Medulla oblongata (tissue), 1 donor: ENCODE results near the gene HPCAL1.

ENCODE experiments used
- DNase-seq: peaks from one replicate; pipeline ENCODE4 v3.0.0-alpha.2; 2015; ENCODE audit errors: extremely low spot score

Gene HPCAL1

DNA sequence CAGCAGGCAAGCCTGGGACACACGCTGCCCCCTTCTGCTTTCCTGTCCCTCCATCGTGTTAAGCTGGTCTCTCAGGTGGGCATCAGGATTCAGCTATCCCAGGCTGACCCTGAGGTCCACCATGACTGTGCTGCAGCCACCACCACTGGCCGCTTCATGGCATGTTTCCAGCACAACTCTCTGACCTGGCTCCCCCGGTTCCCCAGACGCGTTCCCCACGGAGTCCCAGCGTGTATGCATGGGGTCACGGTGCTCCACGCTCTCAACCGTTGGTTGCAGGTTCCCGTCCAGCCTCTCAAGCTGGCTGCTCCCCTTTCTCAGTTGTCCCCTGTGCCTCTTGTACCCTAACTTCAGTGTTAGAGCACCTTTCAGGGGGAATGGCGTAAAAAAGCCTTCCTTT lies 20.3 kb downstream of the HPCAL1 start:
- no peak for DNase-seq

DNA sequence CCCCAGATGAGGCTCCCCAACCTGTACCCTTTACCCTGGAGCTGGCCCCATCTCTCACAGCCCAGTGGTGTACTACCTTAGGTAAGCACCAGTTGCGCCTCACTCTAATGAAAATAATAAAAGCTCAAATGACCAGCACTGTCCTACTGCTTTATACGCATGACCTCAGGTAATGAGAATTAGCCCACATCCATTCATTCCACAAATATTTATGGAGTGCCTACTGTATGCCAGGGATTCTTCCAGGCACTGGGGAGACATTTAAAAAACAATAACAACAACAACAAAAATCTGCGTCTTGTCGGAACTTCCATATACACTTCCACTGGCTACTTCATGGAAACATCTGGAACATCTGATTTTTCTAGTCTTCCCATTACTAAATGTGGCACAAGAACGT lies 20.8 kb downstream of the HPCAL1 start:
- no peak for DNase-seq

DNA sequence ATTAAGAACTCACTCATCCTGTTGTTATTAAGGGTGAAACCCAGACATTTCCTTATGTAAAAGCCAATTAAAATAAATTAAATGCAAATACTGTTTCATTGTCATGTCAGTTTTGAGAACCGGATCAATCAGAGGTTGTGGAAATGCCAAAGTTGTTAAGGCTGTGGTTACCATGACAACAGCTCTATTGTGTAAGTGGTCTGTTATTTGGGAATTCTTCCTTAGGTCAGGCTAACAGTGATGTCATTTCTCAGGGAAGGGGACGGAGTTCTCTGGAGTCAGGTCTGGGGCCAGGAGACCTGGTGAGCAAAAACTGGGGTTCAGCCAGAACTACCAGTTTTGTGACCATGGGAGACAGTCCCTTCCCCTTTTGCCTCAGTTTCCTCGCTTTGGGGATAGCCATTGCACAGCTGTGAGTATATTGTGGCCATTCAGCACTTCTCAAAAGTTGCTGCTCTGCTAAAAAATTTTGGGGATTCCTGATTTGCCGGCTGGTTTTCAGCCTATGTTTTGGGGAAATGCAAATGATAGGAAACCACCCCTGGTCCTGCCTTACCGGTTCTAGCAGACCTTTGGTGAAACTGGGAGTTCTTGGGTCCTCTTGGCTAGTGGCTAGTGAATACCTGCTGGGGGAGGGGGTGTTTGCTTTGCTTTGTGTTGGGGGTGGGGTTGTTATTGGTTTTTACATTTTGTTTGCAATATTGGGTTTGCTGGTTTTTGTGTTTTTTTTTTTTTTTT lies 21.6 kb downstream of the HPCAL1 start:
- DNase-seq: no peak

DNA sequence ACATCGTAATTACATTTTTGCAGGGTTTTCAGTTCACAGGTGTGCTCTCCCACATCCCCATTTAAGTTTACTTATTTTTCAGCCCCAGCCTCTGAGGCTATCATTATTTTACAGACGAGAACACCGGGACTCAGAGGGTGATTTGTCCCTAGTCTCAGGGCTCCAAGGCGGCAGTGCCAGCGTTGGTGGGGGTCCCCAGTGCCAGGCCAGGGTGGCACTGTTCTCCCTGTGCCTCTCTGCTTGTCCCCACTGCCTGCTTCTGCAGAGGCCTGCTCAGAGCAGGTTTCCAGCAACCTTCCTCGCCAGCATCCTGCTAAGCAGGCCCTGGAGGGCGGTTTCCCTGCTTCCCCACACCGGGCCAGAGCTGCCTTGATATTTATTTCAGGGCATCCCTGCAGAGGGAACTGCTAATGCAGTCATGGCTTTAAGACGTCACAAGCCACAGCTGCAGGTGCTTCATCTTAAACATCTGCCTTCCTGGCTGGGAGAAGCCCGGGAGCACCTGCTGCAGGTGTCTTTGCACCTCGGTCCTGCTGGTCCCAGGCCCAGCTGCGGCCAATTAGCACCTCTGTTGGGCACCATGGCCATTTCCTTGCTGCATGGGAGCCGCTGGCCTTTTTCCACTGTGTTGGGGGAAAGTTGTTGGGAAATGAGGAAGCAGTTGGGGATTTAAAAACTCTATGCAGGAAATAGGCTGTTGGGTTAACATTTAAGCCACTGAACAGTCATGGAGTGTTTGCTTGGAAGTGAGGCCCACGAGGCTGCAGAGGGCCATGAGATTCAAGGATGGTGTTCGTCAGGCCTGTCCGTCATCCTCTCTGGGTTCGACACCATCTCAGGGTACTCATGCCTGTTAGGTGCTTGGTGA lies 22.8 kb downstream of the HPCAL1 start:
- DNase-seq: no peak

DNA sequence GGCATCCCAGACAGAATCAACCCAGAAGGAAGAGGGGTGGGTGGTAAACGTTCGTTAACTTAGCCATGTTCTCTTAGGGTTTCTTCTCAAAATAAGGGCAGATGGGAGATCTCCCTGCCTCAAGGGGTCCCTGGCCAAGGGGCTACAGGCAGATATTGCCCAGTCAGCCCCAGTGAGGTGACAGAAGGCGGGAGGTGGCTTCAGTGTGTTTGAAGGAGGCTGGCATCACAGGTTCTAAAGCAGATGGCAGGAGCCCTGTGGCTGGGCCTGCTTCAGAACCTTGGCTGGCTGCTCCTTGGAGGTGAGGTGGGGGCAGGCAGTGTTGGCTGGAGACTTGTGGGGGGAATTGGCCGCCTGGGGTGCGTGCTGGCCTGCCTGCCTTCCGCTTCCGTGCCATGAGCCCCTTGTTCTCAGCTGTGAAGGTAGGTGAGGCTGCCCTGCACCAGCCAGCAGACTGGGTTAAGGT lies 23.5 kb downstream of the HPCAL1 start:
- no peak for DNase-seq

DNA sequence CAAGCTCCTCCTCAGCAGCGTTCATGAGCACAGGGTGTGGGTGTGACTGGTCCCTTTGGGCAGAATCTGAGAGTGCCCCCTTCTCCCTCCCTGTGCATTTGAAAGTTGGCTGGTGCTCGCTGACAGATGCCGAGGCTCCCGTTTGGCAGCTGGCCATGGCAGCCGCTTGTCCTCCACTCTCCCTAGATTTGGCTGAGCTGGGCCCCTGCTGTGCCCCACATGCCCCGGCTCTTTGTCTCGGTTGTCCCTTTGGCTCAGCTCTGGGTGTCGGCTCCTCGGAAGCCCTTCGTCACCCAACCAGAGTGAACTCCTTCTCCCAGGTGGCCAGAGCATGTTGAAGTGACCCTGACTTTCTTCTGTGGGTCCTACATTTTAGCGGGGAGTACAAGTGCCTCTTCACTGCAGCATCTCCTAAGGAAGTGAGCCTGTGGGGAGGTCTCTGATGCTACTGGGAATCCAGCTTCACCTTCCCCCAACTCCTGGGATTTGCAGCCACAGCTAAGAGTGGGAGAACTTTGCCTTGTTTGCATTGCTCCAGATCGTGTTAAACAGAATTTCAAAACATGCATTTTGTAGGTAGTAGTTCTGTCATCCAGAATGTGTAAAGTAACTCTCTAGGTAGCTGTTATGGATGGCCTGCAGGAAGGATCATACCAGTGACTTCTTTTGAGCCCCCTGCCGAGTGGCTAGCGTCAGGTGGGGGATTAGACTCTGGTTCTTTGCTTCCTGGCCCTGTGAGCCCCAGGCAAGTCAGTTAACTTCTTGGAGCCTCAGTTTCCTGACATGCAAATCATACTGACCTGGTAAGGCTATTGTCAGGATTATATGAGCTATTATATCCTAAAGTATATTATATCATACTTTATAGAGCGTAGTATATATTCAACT lies 24.2 kb downstream of the HPCAL1 start:
- no peak for DNase-seq

DNA sequence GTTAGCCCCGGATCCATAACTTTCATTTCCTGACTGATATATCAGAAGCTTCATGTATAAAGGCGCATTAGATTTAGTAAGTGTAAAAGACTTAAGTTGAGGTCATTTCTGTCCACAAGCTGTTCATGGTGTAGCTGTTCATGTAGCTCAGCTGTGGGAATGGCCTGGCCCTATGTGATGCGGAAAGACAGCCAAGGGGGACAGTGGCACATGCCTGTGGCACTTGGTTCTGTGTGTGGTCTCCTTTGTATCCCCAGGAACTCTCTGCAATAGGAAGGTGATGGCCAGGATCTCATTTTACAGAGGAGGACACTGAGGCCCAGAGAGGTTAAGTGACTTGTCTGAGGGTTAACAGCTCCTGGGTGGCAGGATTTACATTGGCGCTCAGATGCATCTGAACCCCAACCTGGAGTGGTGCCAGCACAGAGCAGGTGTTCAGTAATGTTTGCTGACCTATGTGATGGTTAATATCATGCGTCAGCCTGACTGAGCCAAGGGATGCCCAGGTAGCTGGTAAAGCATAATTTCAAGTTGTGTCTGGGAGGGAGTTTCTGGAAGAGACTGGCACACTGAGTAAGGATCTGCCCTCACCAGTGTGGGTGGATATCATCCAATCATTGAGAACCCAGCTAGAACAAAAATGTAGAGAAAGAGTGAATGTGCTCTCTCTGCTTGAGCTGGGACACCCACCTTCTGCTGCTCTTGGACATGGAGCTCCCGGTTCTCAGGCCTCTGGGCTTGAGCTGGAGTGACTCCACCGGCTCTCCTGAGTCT lies 25.4 kb downstream of the HPCAL1 start:
- DNase-seq: no peak

DNA sequence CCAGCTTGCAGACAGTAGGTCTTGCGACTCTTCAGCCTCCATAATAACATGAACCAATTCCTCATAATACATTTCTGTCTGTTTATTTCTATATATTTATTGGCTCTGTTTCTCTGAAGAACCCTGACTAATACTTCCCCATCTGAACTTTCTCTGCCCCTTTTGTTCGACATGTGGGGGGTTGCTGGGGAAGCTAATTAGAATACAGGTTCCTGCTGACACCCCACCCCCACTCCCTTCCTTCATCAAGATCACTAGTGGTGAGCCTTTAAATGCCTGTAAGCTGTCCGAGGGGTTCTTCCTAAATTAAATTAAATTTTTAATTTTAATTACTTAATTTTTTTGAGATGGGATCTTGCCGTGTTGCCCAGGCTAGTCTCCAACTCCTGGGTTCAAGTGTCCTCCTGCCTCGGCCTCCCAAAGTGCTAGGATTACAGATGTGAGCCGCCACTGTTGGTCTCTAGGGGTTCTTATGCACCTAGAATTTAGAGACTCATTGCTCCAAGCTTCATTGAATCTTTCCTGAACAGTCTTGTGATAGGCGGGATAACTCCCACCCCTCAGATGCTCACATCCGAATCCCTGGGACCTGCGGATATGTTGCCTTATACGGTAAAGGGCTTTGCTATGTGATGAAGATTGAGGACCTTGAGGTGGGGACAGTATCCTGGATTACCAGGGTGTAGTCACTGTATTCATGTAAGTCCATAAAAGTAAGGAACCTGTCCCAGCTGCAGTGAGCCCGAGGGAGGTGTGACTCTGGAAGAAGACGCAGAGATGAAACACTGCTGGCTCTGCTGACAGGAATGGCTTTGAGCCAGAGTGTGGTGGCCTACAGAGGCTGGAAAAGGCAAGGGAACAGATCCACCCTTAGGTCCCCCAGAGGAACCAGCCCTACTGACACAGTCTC lies 26.2 kb downstream of the HPCAL1 start:
- no peak for DNase-seq

DNA sequence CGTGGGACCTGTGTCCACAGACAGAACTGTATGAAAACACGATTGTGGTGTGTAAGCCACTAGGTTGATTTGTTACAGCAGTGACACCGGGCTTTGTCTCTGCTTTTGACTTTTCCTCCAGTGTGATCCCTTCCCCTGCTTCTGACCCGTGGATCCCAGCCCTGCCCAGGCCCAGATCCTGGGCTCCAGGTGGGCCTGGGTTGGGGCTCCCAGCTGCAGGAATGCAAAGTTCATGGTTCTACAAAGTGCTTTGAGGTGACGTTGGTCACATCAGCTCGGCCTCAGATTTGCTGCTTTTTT lies 26.8 kb downstream of the HPCAL1 start:
- no peak for DNase-seq

DNA sequence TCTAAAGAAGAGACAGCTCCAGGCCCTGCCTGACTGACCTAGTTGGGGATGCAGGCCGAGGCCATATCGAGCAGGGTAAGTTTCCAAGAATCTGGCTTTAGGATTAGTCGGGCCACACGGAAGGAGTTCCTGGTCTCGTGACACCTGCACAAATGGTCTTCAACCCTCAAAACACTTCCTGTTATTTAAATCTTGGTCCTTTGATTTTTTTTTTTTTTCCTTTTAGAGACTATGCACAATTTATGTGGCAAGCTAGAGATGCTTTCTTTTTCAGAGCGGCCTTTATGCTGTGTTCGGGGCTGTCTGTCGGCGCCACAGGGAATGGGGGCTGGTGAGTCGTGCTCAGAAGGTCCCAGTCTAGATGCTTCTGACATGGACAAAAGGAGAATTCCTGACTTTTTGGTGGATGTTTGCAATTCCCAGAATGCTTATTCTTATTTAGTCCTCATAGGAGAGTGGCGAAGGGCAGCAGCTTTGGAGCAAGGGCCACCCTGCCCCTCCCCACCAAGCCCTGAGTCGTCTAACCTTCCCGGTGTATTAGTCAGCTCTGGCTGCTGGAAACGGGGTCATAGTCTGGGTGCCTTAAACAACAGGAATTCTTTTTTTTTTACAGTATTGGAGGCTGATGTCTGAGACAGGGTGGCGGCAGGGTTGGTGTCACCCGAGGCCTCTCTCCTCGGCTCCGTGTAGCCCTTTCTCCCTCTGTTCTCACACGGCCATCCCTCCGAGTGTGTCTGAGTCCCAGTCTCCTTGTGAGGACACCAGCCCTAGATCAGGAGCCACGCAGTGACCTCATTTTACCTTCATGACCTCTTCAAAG lies 27.4 kb downstream of the HPCAL1 start:
- DNase-seq: no peak

DNA sequence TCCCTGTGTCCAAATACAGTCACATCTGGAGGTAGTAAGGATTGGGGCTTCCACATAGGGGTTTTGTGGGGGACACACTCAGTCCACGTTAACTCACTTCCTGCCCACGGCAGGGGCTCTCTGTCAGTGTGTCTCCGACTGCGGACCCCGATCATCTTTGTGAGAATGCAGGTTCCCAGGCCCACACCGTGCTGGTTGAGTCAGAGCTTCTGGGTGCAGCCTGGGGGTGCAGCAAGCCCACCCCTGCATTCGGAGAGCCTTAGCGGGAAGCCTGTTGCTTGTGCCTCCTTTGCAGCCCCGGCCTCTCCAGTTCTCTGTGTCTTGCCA lies 28.0 kb downstream of the HPCAL1 start:
- no peak for DNase-seq

DNA sequence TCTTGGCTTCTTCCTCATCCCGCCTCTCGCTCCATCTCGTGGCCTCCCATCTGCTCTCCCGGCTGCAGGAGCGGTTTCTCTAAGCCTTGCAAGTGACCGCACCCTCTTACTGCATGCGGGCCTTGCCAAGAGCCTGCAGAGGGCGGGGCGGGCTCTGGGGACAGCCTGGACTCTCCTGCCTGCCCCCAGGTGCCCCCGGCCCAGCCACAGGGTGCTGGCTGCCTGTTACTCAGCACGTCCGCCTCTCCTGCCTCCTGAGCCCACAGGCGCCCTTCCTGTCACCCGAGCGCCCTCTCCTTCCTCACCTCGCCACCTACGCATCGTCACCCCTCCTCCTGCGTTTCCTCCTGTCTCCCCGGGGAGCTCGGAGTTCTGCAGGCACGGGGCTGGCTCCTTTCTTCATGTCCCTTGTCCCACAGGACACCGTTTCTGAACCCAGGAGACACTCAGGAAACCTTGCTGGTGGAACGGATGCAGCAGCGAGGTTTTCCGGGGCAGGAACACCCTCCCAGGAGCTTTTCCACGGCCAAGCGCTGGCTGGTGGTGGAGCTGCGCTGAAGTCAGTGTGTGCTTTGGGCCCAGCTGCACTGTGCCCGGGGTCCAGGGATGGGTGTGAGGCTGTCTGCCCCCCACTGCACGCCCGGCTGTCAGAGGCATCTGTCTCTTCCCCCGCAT lies 28.5 kb downstream of the HPCAL1 start:
- no peak for DNase-seq

DNA sequence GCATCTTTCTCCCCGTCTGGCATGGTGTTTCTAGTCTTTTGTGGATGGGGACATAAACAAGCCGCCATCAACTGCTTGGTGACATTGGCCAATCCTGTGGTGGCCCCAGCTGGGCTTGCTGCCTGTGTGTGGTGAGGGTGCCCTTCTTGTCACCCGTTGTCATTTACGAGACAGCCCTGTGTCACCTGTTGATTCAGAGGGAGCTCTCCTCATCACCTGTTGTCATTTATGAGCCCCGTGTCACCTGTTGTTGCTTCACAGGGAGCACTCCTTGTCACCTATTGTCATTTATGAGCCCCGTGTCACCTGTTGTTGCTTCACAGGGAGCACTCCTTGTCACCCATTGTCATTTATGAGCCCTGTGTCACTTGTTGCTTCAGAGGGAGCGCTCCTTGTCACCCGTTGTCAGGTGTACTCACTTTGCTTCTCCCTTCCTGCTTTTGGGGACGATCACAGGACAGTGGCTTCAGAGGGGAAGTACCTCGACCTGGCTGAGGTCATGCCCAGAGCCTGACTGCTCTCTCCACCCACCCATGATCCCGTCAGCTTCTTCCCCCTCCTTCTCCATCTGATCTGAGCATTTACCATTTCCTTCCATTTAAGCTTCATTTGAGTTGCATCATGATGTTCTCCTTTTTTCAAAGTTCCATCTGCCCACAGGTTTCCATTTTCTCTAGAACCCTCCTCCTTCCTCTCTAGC lies 29.1 kb downstream of the HPCAL1 start:
- DNase-seq: peak; percentile 62

DNA sequence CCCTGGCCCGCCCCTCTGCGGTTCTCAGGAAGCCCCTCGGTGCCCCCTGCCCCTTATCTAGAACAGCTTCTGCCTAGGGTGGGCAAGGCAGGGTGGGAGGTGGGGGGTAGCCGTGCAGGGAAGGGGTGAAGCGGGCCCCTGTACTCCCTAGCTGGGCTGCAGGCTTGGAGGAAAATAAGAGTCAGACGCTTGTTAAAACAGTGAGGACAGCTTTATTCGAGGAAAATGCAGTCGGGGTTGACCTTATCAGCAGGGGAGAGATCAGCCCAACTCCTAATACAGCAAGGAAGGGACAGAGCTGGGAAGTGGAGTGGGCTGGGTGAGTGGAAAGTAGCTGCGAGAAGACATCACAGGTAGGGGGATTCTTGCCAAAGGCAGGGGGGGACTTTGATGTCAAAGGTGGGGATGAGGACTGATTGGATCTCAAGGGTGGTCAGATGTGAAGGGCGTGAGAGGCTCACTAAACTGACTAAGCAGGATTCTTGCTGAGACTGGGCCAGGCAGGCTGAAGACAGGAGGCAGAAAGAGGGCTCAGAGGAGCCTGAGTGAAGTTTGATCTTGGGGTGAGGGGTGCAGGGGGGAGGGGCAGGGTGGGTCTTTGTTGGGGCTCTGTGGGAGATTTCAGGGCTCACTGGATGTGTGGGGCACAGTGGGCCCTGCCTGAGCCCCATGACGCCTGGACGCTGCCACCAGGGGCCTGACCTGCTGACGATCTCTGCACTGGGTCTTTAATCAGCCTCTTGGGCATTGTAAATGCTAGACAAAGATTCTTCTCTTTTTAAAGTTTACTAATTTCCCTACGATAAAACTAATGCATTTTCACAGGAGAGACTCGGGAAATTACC lies 29.9 kb downstream of the HPCAL1 start:
- DNase-seq: no peak

DNA sequence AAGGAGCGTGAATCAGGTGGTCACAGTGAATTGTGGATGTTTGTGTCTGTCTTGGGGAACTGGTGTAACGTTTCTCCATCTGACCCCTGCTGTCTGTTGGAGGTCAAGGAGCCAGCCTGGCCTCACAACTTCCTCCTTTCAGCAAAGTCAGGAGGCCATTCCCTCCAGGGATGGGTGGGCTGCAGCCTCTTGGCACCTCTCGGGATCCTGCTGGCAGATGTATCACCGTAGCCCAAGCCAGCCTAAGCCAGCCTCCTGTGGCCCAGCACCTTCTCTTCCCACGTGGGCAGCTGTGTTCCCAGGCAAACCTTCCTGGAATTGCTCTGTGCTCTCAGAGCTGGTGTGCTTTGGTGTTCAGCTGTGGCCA lies 30.5 kb downstream of the HPCAL1 start:
- DNase-seq: peak; percentile 31

DNA sequence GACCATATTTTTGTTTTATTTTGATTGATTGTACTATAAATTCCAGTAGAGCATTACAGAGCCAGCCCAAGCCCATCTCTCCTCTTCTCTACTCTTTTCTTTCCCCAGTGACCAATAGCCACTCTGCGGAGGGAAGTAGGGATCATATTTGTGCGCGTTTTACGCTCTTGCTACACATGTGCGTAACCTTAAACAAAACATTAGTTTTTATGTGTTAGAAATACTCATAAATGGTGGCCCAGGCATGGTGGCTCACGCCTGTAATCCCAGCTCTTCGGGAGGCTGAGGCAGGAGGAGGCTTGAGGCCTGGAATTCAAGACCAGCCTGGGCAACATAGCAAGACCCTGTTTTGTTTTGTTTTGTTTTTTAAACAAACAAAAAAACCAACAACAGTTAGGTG lies 31.3 kb downstream of the HPCAL1 start:
- no peak for DNase-seq

DNA sequence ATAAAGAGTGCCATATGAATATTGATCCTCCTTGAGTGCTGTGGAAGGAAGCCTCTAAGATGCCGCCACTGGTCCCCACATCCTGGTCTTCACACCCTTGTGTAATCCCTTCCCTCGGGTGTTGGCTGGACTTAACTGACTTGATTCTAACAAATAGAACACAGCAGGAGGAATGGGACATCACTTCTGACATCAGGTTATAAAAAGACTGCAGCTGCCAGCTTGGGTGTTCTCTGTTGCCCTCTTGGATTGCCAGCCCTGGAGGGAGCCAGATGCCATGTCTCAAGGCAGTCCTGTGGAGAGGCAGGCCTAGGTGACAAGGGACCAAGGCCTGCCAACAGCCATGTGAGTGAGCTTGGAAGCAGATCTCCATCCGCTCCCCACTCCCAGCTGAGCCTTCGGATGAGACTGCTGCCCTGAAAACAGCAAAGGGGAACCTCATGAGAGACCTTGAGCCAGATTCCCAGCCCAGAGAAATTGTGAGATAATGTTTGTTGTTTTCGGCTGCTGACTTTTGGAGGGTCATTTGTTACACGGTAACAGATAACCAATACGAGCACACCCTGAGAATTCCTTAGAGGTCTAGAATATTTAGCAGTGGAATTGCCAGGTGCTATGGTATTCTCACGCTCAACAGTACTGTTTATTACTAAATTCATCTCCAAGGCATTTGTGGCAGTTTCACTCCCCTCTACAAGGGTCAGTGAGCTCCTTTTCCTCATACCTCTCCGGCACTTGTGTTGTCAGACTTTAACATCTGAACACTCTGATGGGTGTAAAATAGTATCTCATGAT lies 32.5 kb downstream of the HPCAL1 start:
- DNase-seq: no peak
